T-helper 2 cell treated with Interferon-gamma antibody and Interleukin-4, amounts not matched to agents 5 μg/mL and 100 μg/mL, for 36 hours (primary cell): ENCODE measurements around the gene ZIC3.

Source experiments
- DNase-seq: peaks from one replicate; pipeline ENCODE4 v3.0.0; 2021; ENCODE audit warnings: low spot score
- H3K27ac Mint-ChIP-seq: one replicate; pipeline ENCODE4 v1.8.0; 2021; ENCODE audit warnings: mild to moderate bottlenecking, mixed read lengths
- H3K27me3 Mint-ChIP-seq: one replicate; pipeline ENCODE4 v1.8.0; 2021; ENCODE audit warnings: low read depth, mixed read lengths
- H3K36me3 Mint-ChIP-seq: one replicate; pipeline ENCODE4 v1.8.0; 2021; ENCODE audit warnings: low read depth, mixed read lengths
- H3K4me1 Mint-ChIP-seq: one replicate; pipeline ENCODE4 v1.8.0; 2021; ENCODE audit warnings: low read depth, mixed read lengths
- H3K4me3 Mint-ChIP-seq: one replicate; pipeline ENCODE4 v1.8.0; 2022; ENCODE audit warnings: mild to moderate bottlenecking, moderate library complexity, mixed read lengths
- H3K9me3 Mint-ChIP-seq: one replicate; pipeline ENCODE4 v1.8.0; 2021; ENCODE audit warnings: mixed read lengths

ZIC3 gene

GRCh38 chrX:137566746-137567679 is 1.1 kb downstream of the ZIC3 start:
- Mint-ChIP-seq H3K27me3 (peaks cover 70% of the 10 kb centered on the region), H3K36me3 (no peaks in the 10 kb centered on the region), H3K27ac (peak overlapping the region; percentile 57), H3K9me3 (no peaks in the 10 kb centered on the region), H3K4me1 (no peaks in the 10 kb centered on the region), H3K4me3 (peak overlapping the region; percentile 21)
- DNase-seq = no peak

GRCh38 chrX:137567682-137568232 is 1.8 kb downstream of the ZIC3 start:
- peak overlapping the region; percentile 57 for H3K27ac Mint-ChIP-seq
- peak overlapping the region; percentile 21 for H3K4me3 Mint-ChIP-seq
- peaks cover 72% of the 10 kb centered on the region for H3K27me3 Mint-ChIP-seq
- no peaks in the 10 kb centered on the region for H3K36me3 Mint-ChIP-seq
- no peak for DNase-seq
- no peaks in the 10 kb centered on the region for H3K4me1 Mint-ChIP-seq
- H3K9me3 Mint-ChIP-seq = no peaks in the 10 kb centered on the region

- peaks cover 71% of the 10 kb centered on the region for H3K27me3 Mint-ChIP-seq
- DNase-seq = no peak
- no peaks in the 10 kb centered on the region for H3K4me1 Mint-ChIP-seq
- H3K9me3 Mint-ChIP-seq = no peaks in the 10 kb centered on the region
- no peak overlapping the region for H3K4me3 Mint-ChIP-seq
- peak overlapping the region; percentile 31 for H3K27ac Mint-ChIP-seq
- no peaks in the 10 kb centered on the region for H3K36me3 Mint-ChIP-seq
Measured at GRCh38 chrX:137568741-137569469, 3.0 kb downstream of the ZIC3 start.

- H3K36me3 Mint-ChIP-seq = no peaks in the 10 kb centered on the region
- H3K4me3 Mint-ChIP-seq = no peak overlapping the region
- DNase-seq = no peak
- peaks cover 69% of the 10 kb centered on the region for H3K27me3 Mint-ChIP-seq
- no peaks in the 10 kb centered on the region for H3K9me3 Mint-ChIP-seq
- H3K4me1 Mint-ChIP-seq = no peaks in the 10 kb centered on the region
- H3K27ac Mint-ChIP-seq = no peak overlapping the region
Measured at GRCh38 chrX:137569470-137569891, 3.6 kb downstream of the ZIC3 start.

GRCh38 chrX:137573324-137574101 is 7.6 kb downstream of the ZIC3 start:
- no peak overlapping the region for H3K4me3 Mint-ChIP-seq
- no peak overlapping the region for H3K27ac Mint-ChIP-seq
- no peaks in the 10 kb centered on the region for H3K4me1 Mint-ChIP-seq
- peaks cover 70% of the 10 kb centered on the region for H3K27me3 Mint-ChIP-seq
- no peaks in the 10 kb centered on the region for H3K36me3 Mint-ChIP-seq
- DNase-seq = no peak
- no peaks in the 10 kb centered on the region for H3K9me3 Mint-ChIP-seq

- no peaks in the 10 kb centered on the region for H3K9me3 Mint-ChIP-seq
- peaks cover 65% of the 10 kb centered on the region for H3K27me3 Mint-ChIP-seq
- no peak for DNase-seq
- no peak overlapping the region for H3K27ac Mint-ChIP-seq
- H3K4me1 Mint-ChIP-seq = no peaks in the 10 kb centered on the region
- H3K36me3 Mint-ChIP-seq = no peaks in the 10 kb centered on the region
- H3K4me3 Mint-ChIP-seq = no peak overlapping the region
Measured at GRCh38 chrX:137574102-137574783, 8.3 kb downstream of the ZIC3 start.

GRCh38 chrX:137574784-137575293 is 8.9 kb downstream of the ZIC3 start:
- H3K36me3 Mint-ChIP-seq = no peaks in the 10 kb centered on the region
- peaks cover 60% of the 10 kb centered on the region for H3K27me3 Mint-ChIP-seq
- no peak overlapping the region for H3K4me3 Mint-ChIP-seq
- no peak overlapping the region for H3K27ac Mint-ChIP-seq
- H3K4me1 Mint-ChIP-seq = no peaks in the 10 kb centered on the region
- no peaks in the 10 kb centered on the region for H3K9me3 Mint-ChIP-seq
- DNase-seq = no peak

- Mint-ChIP-seq H3K27ac (no peak overlapping the region), H3K27me3 (peaks cover 53% of the 10 kb centered on the region)
Measured at GRCh38 chrX:137575596-137576255, 9.8 kb downstream of the ZIC3 start.

GRCh38 chrX:137587151-137587550 is 21.2 kb downstream of the ZIC3 start:
- H3K9me3 Mint-ChIP-seq = no peaks in the 10 kb centered on the region
- DNase-seq = no peak
- H3K4me3 Mint-ChIP-seq = no peak overlapping the region
- H3K4me1 Mint-ChIP-seq = no peaks in the 10 kb centered on the region
- H3K27ac Mint-ChIP-seq = no peak overlapping the region
- no peaks in the 10 kb centered on the region for H3K36me3 Mint-ChIP-seq
- no peaks in the 10 kb centered on the region for H3K27me3 Mint-ChIP-seq

More at GRCh38 chrX:137575596-137576255, 9.8 kb downstream of the ZIC3 start:
- no peak overlapping the region for H3K4me3 Mint-ChIP-seq
- H3K9me3 Mint-ChIP-seq = no peaks in the 10 kb centered on the region
- H3K36me3 Mint-ChIP-seq = no peaks in the 10 kb centered on the region
- H3K4me1 Mint-ChIP-seq = no peaks in the 10 kb centered on the region
- no peak for DNase-seq

- Mint-ChIP-seq H3K27ac (no peak overlapping the region), H3K27me3 (no peaks in the 10 kb centered on the region), H3K9me3 (no peaks in the 10 kb centered on the region), H3K4me3 (no peak overlapping the region), H3K4me1 (no peaks in the 10 kb centered on the region), H3K36me3 (no peaks in the 10 kb centered on the region)
- DNase-seq = no peak
Measured at GRCh38 chrX:137600769-137601168, 34.8 kb downstream of the ZIC3 start.
